ENCODE measurements around the gene OPTC.

Gene OPTC

GRCh38 chr1:203448521-203449061 is 45.4 kb upstream of the OPTC start:
- no peak overlapping the region for H3K4me3 ChIP-seq (ENCODE audit: low read length, poor library complexity, severe bottlenecking)
- H3K9me2 ChIP-seq (replicated peaks; ENCODE audit: low read depth, low read length) = no peaks in the 10 kb centered on the region
- H3K9ac ChIP-seq (ENCODE audit: low read depth, low read length, poor library complexity, severe bottlenecking) = no peak overlapping the region
- H3K9me3 ChIP-seq (ENCODE audit: insufficient read depth, low read depth, low read length) = no peaks in the 10 kb centered on the region
- no peaks in the 10 kb centered on the region for H3K27me3 ChIP-seq (ENCODE audit: insufficient read depth, low read length, poor library complexity, severe bottlenecking)
- H3K79me2 ChIP-seq (ENCODE audit: insufficient read depth, low read length) = no peaks in the 10 kb centered on the region
- H3K4me1 ChIP-seq (ENCODE audit: insufficient read depth, low read length, poor library complexity, severe bottlenecking) = no peaks in the 10 kb centered on the region
- no peaks in the 10 kb centered on the region for H4K20me1 ChIP-seq (ENCODE audit: insufficient read depth, low read length, poor library complexity, severe bottlenecking)
- H3K4me2 ChIP-seq (ENCODE audit: low read depth, low read length, poor library complexity, severe bottlenecking) = no peak overlapping the region
- H2AFZ ChIP-seq (ENCODE audit: low read length) = no peak overlapping the region
- no peaks in the 10 kb centered on the region for H3F3A ChIP-seq (ENCODE audit: low read depth)
- TF ChIP-seq CTCF (conservative IDR thresholded peaks at IDR 0.05; ENCODE audit: low read length) = no peak
- no peak for TF ChIP-seq EZH2phosphoT487 (IDR thresholded peaks at IDR 0.05; ENCODE audit: borderline replicate concordance)
- H3K36me3 ChIP-seq (ENCODE audit: insufficient read depth, low read length) = no peaks in the 10 kb centered on the region

- Histone ChIP-seq H3K4me2 (ENCODE audit: low read depth, low read length, poor library complexity, severe bottlenecking) (no peak overlapping the region), H3K4me1 (ENCODE audit: insufficient read depth, low read length, poor library complexity, severe bottlenecking) (no peaks in the 10 kb centered on the region), H3K79me2 (ENCODE audit: insufficient read depth, low read length) (no peaks in the 10 kb centered on the region), H2AFZ (ENCODE audit: low read length) (no peak overlapping the region), H3K4me3 (ENCODE audit: low read length, poor library complexity, severe bottlenecking) (no peak overlapping the region), H3K9ac (ENCODE audit: low read depth, low read length, poor library complexity, severe bottlenecking) (no peak overlapping the region), H3K36me3 (ENCODE audit: insufficient read depth, low read length) (no peaks in the 10 kb centered on the region), H4K20me1 (ENCODE audit: insufficient read depth, low read length, poor library complexity, severe bottlenecking) (no peaks in the 10 kb centered on the region), H3K9me2 (replicated peaks; ENCODE audit: low read depth, low read length) (no peaks in the 10 kb centered on the region), H3F3A (ENCODE audit: low read depth) (no peaks in the 10 kb centered on the region), H3K9me3 (ENCODE audit: insufficient read depth, low read depth, low read length) (no peaks in the 10 kb centered on the region), H3K27me3 (ENCODE audit: insufficient read depth, low read length, poor library complexity, severe bottlenecking) (no peaks in the 10 kb centered on the region)
- TF ChIP-seq EZH2phosphoT487 (IDR thresholded peaks at IDR 0.05; ENCODE audit: borderline replicate concordance) = no peak
- no peak for TF ChIP-seq CTCF (conservative IDR thresholded peaks at IDR 0.05; ENCODE audit: low read length)
Measured at GRCh38 chr1:203450001-203450400, 44.0 kb upstream of the OPTC start.

- H3K4me3 ChIP-seq (ENCODE audit: low read length, poor library complexity, severe bottlenecking) = no peak overlapping the region
- no peaks in the 10 kb centered on the region for H3K9me2 ChIP-seq (replicated peaks; ENCODE audit: low read depth, low read length)
- no peak overlapping the region for H2AFZ ChIP-seq (ENCODE audit: low read length)
- H3K36me3 ChIP-seq (ENCODE audit: insufficient read depth, low read length) = no peaks in the 10 kb centered on the region
- H3K79me2 ChIP-seq (ENCODE audit: insufficient read depth, low read length) = no peaks in the 10 kb centered on the region
- no peak overlapping the region for H3K4me2 ChIP-seq (ENCODE audit: low read depth, low read length, poor library complexity, severe bottlenecking)
- H3K9ac ChIP-seq (ENCODE audit: low read depth, low read length, poor library complexity, severe bottlenecking) = no peak overlapping the region
- no peaks in the 10 kb centered on the region for H3K27me3 ChIP-seq (ENCODE audit: insufficient read depth, low read length, poor library complexity, severe bottlenecking)
- H3K9me3 ChIP-seq (ENCODE audit: insufficient read depth, low read depth, low read length) = no peaks in the 10 kb centered on the region
- no peaks in the 10 kb centered on the region for H3F3A ChIP-seq (ENCODE audit: low read depth)
- TF ChIP-seq CTCF (conservative IDR thresholded peaks at IDR 0.05; ENCODE audit: low read length) (no peak; the same call in 1 of the 2 replicates), EZH2phosphoT487 (IDR thresholded peaks at IDR 0.05; ENCODE audit: borderline replicate concordance) (no peak)
- no peaks in the 10 kb centered on the region for H3K4me1 ChIP-seq (ENCODE audit: insufficient read depth, low read length, poor library complexity, severe bottlenecking)
- H4K20me1 ChIP-seq (ENCODE audit: insufficient read depth, low read length, poor library complexity, severe bottlenecking) = no peaks in the 10 kb centered on the region
Measured at GRCh38 chr1:203450479-203451149, 43.3 kb upstream of the OPTC start.
